ENCODE data around the gene TRIO.

Gene TRIO

GRCh38 chr5:14267166-14267838, 124.2 kb downstream of the TRIO start:
- no peak for DNase-seq (ENCODE audit: low spot score)

DNA sequence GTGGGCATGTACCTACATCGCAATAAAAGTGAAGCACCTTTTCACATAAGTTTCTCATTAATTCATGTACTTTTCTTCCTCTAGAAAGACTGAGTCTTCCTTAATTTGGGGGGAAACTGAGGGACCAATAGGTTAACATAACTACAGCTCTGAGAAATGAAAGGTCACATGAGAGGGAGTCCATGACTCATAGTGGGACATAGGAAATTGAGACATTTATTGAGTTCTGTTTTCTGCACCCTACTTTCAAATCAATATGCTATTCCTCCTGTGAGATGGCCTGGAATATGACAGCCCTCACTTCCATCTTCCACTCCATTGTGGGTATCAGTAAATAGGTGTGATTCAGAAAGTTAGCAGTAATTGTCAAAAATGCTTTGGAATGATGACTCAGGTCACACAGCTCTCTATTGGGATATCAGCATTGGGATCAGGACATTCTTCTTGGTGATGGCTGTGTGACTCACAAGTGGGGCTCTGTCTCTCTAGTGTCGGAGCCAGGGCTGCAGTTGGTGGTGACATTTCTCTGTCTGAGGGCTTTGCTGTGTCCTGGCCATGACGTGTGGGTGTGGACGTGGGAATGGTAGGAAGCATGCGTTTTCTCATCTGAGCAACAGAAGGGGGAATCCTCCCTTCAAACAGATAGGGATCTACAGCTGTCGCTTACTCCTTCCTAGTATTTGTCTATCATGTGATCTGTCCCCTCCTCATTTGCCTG, 125.0 kb downstream of the TRIO start:
- no peak for DNase-seq (ENCODE audit: low spot score)

- DNase-seq (ENCODE audit: low spot score) = peak; percentile 48
Observed at GRCh38 chr5:14268738-14269137, 125.6 kb downstream of the TRIO start.

- DNase-seq (ENCODE audit: low spot score) = no peak
Observed at GRCh38 chr5:14269395-14269794, 126.3 kb downstream of the TRIO start.

- peak; percentile 64 for DNase-seq (ENCODE audit: low spot score)
Observed at GRCh38 chr5:14270209-14270702, 127.1 kb downstream of the TRIO start.

GRCh38 chr5:14272548-14273205, 129.5 kb downstream of the TRIO start:
- no peak for DNase-seq (ENCODE audit: low spot score)

- no peak for DNase-seq (ENCODE audit: low spot score)
Observed at GRCh38 chr5:14273207-14273767, 130.1 kb downstream of the TRIO start.

- DNase-seq (ENCODE audit: low spot score) = no peak
Observed at GRCh38 chr5:14276380-14276779, 133.2 kb downstream of the TRIO start.

DNA sequence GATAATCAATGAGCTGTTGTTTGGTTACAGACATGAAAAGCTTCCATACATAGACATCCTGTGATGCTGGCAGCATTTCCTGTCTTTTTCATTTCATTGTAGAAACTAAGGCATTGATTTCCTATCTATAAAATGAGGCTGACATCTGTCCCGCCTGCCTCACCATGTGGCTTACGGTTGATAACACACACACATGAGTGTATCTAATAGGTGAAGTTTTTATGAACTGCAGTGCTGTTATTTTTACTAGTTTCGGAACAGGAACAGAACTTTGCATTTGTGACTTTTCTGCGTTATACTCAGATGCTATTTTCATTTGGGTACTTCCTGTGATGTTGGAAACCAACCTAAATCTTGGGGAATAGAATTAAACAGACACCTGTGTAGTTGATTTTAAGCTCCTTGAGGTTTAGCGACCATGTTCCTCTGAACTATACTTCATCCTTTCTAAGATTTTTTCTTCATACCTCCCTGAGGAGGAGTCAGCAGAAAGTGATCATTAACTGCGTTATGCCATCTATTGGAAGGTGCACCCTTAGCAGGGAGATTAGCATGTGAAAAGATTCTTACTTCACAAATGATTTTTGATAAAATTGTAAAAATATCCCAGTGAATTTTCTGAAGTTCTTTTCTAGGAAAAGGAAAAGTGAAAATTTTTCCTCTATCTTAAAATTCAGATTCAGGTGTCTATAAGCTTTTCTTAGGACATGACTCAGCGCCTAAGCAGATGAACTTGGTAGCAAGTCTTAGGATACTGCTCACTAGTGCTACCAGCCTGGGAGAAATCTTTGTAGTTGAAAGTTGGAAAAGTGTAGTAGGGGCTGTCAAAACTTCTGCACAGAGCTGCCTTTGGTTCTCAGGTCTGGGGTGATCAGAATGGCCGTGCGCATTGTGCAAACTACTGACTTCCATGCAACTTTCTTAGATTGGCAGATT, 134.5 kb downstream of the TRIO start:
- no peak for DNase-seq (ENCODE audit: low spot score)

DNA sequence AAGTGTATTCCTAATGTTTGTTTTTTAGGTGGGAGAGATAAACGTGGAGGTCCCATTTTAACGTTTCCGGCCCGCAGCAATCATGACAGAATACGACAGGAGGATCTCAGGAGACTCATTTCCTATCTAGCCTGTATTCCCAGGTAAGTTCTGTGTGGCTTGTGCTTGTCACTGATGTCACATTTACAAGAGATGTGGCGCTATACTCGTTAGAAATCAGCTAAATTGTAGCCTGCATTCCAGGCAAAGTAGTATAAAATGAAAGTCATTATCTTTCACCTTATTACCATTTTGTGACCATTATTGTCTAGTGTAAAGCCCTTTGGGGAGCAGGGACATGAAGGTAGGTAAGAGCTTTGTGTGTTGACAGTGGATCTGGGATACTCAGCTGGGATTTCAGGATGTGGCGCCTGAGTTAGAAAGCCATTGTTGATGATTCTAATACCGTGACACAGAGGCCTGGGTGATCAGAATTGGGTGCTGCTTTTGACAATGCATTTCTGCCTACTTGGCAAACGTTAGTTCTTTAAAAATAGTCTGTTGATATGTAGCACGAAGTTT, 137.2 kb downstream of the TRIO start:
- no peak for DNase-seq (ENCODE audit: low spot score)

- DNase-seq (ENCODE audit: low spot score) = no peak
Observed at GRCh38 chr5:14281746-14282181, 138.6 kb downstream of the TRIO start.

DNA sequence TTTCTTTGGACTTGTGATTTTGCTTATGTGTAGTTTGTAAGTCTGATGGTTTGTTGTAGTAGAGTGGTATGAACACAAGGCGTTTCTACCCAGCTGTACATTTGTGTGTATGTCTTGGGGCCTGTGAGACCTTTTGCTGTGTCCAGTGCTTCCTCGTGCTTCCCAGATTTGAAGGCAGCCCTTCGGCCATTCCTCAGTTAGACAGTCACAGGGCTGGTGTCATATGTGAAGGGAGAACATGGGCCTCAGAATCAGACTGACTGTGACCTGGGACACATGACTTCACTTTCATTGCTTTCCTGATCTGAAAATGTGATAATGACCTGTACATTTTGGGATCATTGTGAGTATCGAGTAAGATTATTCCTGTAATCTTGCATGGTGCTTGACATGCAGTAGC, 140.0 kb downstream of the TRIO start:
- no peak for DNase-seq (ENCODE audit: low spot score)

DNA sequence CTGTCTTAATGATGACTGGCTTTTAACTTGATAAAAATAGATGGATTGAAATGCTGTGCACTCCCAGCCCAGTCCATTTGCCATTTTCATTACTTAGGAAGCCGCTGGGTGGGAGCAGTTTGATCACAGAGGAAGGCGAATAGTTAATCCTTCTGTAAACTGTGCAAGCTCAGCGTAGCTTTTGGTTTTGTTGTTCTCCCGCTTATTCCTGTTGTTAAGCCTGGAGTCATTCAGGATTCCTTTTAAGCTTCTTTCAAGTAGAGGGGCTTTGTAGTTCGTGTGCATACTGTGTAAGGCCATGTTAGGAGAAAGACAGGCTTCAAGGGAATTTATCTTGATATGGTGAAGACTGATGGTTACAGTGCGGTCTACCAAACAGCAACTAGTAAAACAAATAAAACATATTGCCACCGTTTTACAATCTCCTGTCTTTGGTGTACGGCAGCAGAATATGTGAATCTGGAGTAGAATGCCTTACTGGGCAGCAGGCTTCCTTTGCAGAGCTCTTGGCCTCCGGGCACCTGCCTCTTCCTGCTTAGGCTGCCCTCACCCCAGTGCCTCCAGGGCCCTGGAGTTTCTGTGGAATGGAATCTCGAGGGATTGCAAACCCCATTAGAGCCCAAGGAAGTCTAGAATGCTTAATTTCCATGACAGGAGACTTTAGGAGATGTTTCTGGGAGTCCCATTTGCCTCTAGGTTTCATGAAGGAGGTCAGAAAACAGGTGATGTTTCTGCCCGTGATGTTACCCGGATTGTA, 141.4 kb downstream of the TRIO start:
- no peak for DNase-seq (ENCODE audit: low spot score)

DNA sequence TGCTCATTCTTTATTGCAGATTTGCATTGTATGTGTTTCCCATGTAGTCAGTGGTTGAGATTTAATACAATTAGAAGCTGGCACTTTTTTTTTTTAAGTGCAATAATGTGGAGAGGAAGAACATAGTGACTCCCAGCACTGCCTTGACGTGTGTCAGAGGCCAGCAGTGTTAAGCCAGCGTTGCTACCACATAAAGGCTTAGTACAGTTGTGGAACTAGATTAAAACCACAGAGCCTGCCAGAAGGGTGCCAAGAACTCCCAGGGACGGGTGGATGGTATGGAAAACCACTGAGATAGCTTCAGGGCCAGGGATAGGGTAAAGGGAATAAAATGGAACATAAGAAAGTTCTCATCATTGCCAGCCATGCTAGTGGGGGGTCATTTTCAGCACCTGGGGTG, 142.9 kb downstream of the TRIO start:
- no peak for DNase-seq (ENCODE audit: low spot score)

DNA sequence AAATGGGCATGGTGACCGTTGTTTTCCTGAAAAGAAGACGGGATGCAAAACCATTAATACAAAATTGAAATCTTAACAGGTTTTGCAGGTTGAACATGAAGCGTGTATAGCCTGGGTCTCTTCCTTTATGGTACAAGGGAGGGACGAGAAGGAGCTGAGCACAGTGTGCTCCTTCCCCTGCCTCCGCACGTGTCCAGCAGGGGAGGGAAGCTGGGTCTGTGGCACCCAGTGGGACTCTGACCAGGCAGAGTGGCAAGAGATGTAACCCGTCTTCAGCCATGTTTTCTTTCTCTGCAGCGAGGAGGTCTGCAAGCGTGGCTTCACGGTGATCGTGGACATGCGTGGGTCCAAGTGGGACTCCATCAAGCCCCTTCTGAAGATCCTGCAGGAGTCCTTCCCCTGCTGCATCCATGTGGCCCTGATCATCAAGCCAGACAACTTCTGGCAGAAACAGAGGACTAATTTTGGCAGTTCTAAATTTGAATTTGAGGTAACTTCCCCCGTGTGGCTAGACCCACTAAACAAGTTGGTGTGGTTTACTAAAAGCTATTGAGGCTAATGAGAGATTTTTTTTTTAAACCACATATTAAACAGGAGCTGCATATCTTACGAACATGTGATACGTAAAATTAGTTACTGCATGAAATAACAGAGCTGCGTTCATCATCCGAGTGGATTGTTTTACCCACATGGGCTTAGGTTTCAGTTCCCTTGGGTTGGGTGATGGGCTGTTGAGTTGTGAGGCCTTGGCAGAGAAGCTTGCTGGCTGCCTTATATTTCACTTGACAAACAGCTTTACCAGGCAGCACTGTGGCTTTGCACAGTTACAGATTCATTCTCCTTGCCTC, 143.7 kb downstream of the TRIO start:
- peak; percentile 43 for DNase-seq (ENCODE audit: low spot score)

DNA sequence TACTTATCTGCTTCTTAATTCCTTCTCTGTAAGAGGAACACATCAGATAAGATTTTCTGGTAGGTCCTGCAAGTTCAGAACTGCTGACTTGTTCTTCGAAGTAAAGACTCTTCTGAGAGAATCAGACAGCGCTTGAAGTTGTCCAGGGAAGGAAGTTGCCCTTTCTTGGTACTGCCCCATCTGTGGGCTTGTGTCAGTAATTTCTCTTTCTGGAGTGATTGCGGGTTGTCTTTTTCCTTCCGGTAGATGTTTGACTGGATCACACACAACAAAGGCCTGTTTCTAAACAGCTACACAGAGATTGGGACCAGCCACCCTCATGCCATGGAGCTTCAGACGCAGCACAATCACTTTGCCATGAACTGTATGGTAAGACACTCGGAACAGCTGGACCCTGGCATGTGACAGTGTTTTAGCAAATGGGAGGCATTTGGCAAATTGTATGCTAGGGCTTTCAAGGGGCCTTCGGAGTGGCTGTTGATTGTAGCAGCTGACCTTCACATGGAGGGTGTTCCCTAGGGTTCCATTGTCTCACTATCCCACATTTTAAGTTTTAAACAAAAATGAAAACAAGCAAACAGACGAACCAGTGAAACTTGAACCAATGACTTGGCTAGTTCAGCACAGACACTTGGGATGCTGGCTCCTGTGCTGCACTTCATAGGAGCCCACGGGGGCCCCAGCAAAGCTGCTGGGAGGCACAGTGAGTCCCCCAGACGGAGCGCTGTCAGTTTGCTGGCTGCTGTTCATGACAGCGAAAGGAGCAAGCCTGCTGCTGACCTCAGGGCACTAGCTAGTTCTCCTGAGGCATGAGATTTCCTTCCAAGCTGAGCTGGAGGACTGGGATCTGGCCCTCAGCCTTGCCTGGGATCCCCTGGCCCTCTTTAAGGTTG, 149.9 kb downstream of the TRIO start:
- DNase-seq (ENCODE audit: low spot score) = peak; percentile 31

DNA sequence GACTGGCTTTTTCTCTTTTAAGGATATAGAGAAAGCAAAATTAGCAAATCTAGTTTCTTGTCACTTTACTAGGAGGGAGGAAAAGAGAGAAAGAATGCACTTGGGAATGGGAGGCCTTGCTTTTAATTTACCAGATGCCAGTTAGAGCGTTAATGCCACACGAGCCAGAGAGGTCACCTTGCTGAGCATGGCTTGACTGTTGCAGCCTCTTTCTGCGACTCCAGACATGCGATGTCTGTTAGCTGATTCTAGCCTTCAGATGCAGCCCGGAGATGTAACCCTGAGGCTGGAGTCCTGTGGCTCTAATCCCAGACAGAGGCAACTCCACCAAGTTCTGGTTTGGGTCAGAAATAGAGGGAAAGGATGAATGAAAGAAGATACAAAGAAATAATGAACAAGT, 152.5 kb downstream of the TRIO start:
- DNase-seq (ENCODE audit: low spot score) = no peak

DNA sequence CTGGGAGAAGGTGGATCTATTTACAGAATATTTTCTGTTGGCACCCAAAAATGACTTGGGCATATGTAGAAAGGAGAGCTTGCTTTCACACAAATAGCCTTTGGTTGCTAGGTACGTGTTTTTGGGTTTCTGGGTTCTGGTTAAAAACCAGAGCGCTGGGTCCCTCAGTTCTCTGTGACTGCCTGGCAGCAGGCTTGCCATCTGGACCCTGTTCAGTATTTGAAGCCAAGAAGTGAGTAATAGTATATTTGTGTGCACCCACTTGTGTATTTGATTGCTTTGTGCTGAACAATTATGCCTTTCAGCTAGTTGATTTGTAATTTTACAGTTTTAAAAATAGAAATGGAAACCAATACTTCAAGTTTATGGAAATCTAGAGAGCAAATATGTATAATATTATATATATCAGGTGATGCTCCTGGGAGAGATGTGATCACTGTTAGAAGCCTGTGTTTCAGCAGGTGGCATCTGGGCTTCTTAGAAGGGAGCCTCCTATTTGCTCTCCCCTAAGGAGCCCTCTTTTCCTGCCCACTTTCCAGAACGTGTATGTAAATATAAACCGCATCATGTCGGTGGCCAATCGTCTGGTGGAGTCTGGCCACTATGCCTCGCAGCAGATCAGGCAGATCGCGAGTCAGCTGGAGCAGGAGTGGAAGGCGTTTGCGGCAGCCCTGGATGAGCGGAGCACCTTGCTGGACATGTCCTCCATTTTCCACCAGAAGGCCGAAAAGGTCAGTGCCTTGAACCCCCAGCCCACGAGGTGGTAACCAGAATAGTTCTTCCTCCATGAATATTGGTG, 153.6 kb downstream of the TRIO start:
- DNase-seq (ENCODE audit: low spot score) = peak; percentile 54

Data from globus pallidus (tissue), 1 donor.